ENCODE data around the gene MRPL55.

DNA sequence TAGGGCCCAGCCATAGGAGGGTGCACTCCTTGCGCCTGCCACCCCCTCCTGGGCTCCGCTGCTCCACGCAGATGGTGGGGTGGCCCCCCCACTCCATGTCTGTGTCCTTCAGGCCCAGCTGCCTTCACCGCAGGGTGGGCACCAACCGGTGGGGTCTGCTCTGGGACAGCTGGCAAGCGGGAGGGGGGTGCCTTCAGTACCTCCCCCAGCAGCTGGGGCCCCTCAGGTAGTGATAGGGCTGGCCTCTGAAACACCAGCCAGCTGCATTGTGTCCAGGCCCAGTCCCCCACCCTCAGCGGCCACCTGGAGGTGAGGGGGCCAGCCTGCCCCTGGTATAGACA, 41.0 kb upstream of the MRPL55 start:
- TF ChIP-seq POLR2A (IDR thresholded peaks at IDR 0.05) = no peak
- no peak for TF ChIP-seq POLR2AphosphoS5 (IDR thresholded peaks at IDR 0.05)

Measured in prostate gland (tissue), 1 donor.